ENCODE data around the gene HECTD4.

The HECTD4 gene, protein sequence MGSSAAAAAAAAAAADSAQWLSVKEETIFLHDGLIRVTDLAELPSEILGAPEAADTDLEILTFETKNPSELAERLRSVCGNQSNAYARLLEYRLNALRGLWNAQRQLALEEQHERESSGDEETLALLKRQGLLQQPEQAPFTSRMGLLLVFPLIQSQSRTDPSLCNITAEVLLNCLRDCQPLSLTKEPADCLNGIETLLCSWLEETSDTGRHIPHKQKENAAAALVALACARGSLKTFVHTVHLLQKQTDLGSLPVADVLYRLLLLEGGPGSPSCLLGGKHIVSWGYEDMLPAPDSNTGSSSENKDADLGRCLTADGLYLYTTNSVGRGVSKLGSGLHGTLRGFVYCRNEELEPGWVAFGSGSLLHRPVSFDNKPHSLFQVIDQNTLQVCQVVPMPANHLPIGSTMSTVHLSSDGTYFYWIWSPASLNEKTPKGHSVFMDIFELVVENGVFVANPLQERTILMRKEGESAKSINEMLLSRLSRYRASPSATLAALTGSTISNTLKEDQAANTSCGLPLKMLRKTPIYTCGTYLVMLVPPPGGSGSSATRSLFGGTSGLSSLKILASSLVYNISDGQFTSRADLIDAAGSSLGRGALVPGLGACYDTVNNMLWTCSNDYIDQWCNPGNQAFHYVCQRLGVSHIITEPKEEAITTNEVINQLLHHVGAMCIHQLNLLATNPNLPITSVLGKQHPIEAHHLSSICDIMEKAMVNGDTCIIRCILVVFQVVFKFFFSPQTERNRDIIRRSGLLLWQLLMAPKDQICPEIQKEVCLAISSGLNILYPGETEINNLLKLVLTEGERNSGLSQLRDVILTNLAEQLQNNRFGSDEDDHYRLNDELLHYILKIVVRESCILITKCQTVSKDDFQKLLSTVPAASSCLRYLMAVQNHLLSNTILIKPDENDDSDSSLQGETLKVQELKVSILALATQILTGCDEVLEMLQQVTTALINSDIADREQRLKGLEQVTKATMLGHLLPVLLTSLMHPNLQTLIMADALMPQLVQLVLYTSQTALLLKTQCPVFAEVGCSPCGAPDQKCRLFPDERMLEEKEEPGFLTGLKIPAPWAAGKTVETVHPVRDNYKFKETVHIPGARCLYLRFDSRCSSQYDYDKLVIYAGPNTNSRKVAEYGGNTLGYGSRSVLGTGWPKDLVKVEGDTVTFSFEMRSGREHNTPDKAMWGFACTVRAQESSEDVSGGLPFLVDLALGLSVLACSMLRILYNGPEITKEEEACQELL (N-terminal part only)

DNA sequence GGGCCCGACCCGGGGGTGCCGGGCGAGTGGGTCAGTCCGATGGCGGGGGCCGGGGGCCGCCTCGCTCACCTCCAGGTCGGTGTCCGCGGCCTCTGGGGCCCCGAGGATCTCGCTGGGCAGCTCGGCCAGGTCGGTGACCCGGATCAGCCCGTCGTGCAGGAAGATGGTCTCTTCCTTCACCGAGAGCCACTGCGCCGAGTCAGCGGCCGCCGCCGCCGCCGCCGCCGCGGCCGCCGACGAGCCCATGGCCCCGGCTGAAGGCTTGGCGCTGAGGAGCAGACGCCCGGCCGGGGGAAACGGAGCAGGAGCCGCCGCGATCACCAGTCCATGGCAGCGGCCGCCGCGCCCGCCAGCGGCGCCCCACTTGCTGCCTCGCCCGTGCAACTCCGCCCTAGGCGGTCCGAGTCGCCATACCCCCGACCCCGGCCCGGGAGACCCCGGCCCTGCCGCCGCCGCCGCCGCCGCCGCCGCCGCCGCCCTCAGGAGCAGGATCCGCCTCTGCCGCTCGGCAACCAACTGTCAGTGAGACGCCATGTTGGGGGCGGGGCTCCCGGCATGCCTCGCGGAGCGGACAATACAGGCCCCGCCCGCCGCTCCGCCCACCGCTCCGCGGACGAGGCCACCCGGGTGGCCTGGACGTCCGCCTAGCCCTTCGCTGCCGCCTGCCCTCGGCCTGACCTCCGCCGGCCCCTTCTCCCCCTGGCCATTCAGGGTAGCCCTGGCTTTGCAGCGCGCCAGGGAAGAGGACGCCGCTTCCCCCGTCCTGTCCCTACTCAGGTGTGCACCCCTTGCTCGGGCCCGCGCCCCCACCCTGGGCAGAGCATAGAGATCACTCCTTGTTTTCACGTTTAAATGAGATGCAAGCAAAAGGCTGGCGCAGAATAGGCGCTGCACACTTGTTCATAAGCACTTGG is at the start of gene HECTD4:
Gene HECTD4, minus strand, starts transcription at position 549 of the 914 bp plus-strand sequence. Its CDS starts 303 bp downstream, at position 246.
- peak within 1 kb of the TSS; percentile 72 for H3K27ac ChIP-seq (ENCODE audit: low read depth, low read length)
- H3K27me3 ChIP-seq (ENCODE audit: control insufficient read depth, insufficient read depth, low read length): no peaks in the 10 kb centered on the region
- H3K4me1 ChIP-seq (ENCODE audit: control insufficient read depth, insufficient read depth, low read length): peaks cover 9% of the 10 kb centered on the region
- no peaks in the 10 kb centered on the region for H3K36me3 ChIP-seq (ENCODE audit: control insufficient read depth, insufficient read depth, low read length)
- H3K4me3 ChIP-seq (ENCODE audit: low read length): peak within 1 kb of the TSS; percentile 78
- H3K9ac ChIP-seq (ENCODE audit: low read length): peak within 1 kb of the TSS; percentile 57

DNA sequence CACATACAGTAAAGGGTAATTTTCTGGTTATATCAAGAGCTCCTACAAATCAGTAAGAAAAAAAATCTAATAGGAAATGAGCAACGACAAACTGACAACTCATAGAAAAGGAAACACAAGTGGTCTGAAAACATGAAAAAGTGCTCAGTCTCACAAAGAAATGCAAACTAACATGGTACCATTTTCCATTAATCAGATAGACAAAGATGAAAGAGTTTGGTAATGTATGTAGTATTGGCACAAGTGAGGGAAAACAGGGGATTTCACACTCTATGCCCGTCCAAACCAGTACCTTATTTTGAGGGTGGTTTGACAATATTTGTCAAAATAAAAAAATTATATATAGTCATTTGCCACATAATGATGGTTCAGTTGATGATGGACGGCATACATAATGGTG is 49.7 kb upstream of the HECTD4 start:
- Histone ChIP-seq H3K36me3 (ENCODE audit: control insufficient read depth, insufficient read depth, low read length) (no peaks in the 10 kb centered on the region), H3K4me1 (ENCODE audit: control insufficient read depth, insufficient read depth, low read length) (no peaks in the 10 kb centered on the region), H3K4me3 (ENCODE audit: low read length) (no peak overlapping the region), H3K9ac (ENCODE audit: low read length) (no peak overlapping the region), H3K27ac (ENCODE audit: low read depth, low read length) (no peak overlapping the region), H3K27me3 (ENCODE audit: control insufficient read depth, insufficient read depth, low read length) (no peaks in the 10 kb centered on the region)

DNA sequence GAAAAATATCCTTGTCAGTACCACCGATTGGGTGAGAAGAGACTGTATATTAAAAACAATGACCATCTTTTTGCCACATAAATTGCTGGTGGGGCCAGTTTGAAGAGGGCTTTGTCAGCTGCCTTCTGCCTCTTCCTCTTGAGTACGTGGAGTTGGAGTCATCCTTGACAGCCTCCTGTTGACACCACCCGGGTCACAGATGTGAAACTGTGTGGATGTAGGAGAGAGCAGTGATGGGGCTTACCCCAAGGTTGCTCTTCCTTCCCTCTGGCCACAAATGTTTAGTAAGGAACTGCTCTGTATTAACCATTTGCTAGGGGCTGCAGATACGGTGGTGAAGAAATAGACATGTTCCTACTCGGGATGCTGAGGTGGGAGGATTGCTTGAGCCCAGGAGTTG is 48.7 kb upstream of the HECTD4 start:
- no peak overlapping the region for H3K4me3 ChIP-seq (ENCODE audit: low read length)
- H3K36me3 ChIP-seq (ENCODE audit: control insufficient read depth, insufficient read depth, low read length): no peaks in the 10 kb centered on the region
- no peak overlapping the region for H3K9ac ChIP-seq (ENCODE audit: low read length)
- H3K27me3 ChIP-seq (ENCODE audit: control insufficient read depth, insufficient read depth, low read length): no peaks in the 10 kb centered on the region
- no peak overlapping the region for H3K27ac ChIP-seq (ENCODE audit: low read depth, low read length)
- no peaks in the 10 kb centered on the region for H3K4me1 ChIP-seq (ENCODE audit: control insufficient read depth, insufficient read depth, low read length)

DNA sequence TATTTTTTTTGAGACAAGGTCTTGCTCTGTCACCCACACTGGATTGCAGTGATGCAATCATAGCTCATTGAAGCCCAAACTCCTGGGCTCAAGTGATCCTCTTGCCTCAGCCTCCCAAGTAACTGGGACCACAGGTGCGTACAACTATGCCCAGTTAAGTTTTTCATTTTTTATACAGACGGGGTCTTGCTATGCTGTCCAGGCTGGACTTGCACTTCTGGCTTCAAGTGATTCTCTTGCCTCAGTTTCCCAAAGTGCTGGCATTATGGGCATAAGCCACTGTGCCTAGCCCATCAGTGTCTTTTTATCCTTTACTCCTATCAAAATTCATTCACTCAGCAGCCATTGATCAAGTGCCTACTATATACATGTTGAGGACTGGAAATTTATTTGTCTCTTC is 45.5 kb upstream of the HECTD4 start:
- Histone ChIP-seq H3K27ac (ENCODE audit: low read depth, low read length) (no peak overlapping the region), H3K9ac (ENCODE audit: low read length) (no peak overlapping the region), H3K4me3 (ENCODE audit: low read length) (no peak overlapping the region), H3K27me3 (ENCODE audit: control insufficient read depth, insufficient read depth, low read length) (no peaks in the 10 kb centered on the region), H3K36me3 (ENCODE audit: control insufficient read depth, insufficient read depth, low read length) (no peaks in the 10 kb centered on the region), H3K4me1 (ENCODE audit: control insufficient read depth, insufficient read depth, low read length) (no peaks in the 10 kb centered on the region)

DNA sequence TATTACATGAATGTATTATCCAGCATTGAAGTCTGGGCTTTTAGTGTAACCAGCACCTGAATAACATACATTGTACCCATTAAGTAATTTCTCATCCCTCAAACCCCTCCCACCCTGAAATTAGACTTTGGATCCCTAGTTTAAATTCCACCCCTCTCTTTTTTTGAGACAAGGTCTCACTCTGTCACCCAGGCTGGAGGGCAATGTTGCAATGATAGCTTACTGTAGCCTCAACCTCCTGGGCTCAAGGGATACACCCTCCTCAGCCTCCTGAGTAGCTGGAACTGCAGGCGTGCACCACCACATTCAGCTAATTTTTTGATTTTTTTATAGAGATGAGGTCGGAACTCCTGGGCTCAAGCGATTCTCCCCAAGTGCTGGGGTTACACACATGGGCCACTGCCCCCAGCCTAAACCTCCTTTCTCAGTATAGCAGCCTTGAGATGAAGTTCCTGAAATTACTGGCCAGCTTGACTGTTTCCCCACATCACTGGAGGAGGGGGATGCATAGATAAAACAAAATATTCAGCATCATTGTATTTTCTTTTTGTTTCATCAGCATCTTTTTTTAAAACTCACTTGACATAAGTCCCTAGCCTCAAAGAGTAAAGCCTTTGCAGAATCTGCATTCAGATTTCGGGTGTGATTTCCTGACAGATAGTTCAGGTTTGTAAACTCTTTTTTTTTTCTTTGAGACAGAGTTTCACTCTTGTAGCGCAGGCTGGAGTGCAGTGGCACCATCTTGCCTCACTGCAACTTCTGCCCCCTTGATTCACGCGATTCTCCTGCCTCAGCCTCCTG is 43.6 kb upstream of the HECTD4 start:
- no peaks in the 10 kb centered on the region for H3K4me1 ChIP-seq (ENCODE audit: control insufficient read depth, insufficient read depth, low read length)
- no peaks in the 10 kb centered on the region for H3K36me3 ChIP-seq (ENCODE audit: control insufficient read depth, insufficient read depth, low read length)
- no peak overlapping the region for H3K9ac ChIP-seq (ENCODE audit: low read length)
- no peaks in the 10 kb centered on the region for H3K27me3 ChIP-seq (ENCODE audit: control insufficient read depth, insufficient read depth, low read length)
- no peak overlapping the region for H3K27ac ChIP-seq (ENCODE audit: low read depth, low read length)
- no peak overlapping the region for H3K4me3 ChIP-seq (ENCODE audit: low read length)

DNA sequence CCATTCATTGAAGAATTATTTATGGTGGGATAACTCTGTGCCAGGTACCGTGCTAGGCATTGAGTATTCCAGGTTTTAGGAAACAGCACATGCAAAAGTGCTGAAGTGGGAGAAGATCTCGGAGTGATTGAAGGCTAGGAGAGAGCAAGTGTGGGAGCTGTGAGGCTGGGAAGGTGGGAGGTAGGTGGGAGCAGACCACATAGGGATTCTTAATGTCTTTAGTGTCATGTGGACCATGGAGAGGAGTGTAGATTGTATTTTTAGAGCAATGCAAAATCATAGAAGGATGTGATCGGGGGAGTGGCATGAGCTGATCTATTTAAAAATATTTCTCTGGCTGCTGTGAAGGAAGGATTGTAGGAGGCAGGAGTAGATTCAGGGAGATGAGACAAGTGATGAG is 41.9 kb upstream of the HECTD4 start:
- Histone ChIP-seq H3K4me3 (ENCODE audit: low read length) (no peak overlapping the region), H3K4me1 (ENCODE audit: control insufficient read depth, insufficient read depth, low read length) (peaks cover 5% of the 10 kb centered on the region), H3K9ac (ENCODE audit: low read length) (no peak overlapping the region), H3K36me3 (ENCODE audit: control insufficient read depth, insufficient read depth, low read length) (no peaks in the 10 kb centered on the region), H3K27ac (ENCODE audit: low read depth, low read length) (no peak overlapping the region), H3K27me3 (ENCODE audit: control insufficient read depth, insufficient read depth, low read length) (no peaks in the 10 kb centered on the region)

DNA sequence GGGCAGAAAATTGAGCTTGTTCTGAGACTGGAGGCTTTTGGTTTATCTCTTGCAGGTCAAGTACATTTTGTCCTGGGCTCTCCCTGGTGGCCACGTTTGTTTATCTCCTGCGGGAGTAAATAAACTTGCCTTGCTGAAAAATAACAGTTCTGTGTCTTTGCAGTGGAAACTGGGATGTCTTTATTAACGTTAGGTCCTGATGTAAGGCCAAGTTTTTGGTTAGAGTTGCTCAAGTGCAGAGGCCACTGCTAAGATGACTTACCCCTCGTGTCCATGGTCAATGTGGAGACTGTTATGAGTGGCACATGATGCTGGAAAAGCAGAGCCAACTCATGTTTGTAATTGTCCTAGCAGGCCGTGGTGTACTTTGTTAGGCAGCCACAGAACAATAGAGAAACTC is 40.3 kb upstream of the HECTD4 start:
- Histone ChIP-seq H3K9ac (ENCODE audit: low read length) (no peak overlapping the region), H3K27ac (ENCODE audit: low read depth, low read length) (no peak overlapping the region)

DNA sequence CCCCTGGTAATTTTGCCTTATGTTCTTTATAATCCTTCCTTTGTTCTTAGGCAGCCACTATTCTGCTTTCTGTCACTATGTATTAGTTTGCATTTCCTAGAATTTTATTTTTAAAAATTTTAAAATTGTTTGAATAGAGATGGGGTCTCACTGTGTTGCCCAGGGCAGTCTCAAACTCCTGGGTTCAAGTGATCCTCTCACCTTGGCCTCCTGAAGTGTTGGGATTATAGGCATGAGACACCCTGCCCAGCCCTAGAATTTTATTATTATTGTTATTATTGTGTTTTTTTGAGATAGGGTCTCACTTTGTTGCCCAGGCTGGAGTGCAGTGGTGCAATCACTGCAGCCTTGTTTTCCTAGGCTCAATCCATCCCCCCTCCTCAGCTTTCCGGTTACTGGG is 39.1 kb upstream of the HECTD4 start:
- Histone ChIP-seq H3K27ac (ENCODE audit: low read depth, low read length) (no peak overlapping the region), H3K4me3 (ENCODE audit: low read length) (no peak overlapping the region), H3K27me3 (ENCODE audit: control insufficient read depth, insufficient read depth, low read length) (no peaks in the 10 kb centered on the region), H3K36me3 (ENCODE audit: control insufficient read depth, insufficient read depth, low read length) (no peaks in the 10 kb centered on the region), H3K4me1 (ENCODE audit: control insufficient read depth, insufficient read depth, low read length) (peaks cover 8% of the 10 kb centered on the region), H3K9ac (ENCODE audit: low read length) (no peak overlapping the region)

More for the DNA sequence above, 40.3 kb upstream of the HECTD4 start:
- H3K27me3 ChIP-seq (ENCODE audit: control insufficient read depth, insufficient read depth, low read length): no peaks in the 10 kb centered on the region
- peaks cover 8% of the 10 kb centered on the region for H3K4me1 ChIP-seq (ENCODE audit: control insufficient read depth, insufficient read depth, low read length)
- H3K4me3 ChIP-seq (ENCODE audit: low read length): no peak overlapping the region
- no peaks in the 10 kb centered on the region for H3K36me3 ChIP-seq (ENCODE audit: control insufficient read depth, insufficient read depth, low read length)

DNA sequence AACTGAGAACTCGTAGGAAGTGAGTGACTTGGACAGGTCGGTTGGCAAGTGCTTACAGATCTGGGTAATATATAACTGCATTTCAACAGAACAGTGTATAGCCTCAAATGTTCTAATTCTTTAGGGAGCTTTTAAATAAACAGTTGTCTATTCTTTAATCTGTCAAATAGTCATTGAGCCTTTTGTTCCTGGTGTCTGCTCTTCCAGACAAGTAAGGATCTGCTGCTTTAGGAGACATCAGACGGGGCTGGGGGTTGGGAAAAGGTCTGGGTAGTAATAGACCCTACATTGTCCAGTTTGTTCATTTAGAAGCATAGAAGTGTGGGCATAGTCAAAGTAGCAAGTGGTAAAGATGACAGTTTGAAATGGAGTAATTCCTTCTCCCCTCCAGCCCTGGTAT is 38.5 kb upstream of the HECTD4 start:
- H3K36me3 ChIP-seq (ENCODE audit: control insufficient read depth, insufficient read depth, low read length): no peaks in the 10 kb centered on the region
- no peaks in the 10 kb centered on the region for H3K27me3 ChIP-seq (ENCODE audit: control insufficient read depth, insufficient read depth, low read length)
- H3K9ac ChIP-seq (ENCODE audit: low read length): no peak overlapping the region
- peaks cover 8% of the 10 kb centered on the region for H3K4me1 ChIP-seq (ENCODE audit: control insufficient read depth, insufficient read depth, low read length)
- H3K4me3 ChIP-seq (ENCODE audit: low read length): no peak overlapping the region
- H3K27ac ChIP-seq (ENCODE audit: low read depth, low read length): no peak overlapping the region

DNA sequence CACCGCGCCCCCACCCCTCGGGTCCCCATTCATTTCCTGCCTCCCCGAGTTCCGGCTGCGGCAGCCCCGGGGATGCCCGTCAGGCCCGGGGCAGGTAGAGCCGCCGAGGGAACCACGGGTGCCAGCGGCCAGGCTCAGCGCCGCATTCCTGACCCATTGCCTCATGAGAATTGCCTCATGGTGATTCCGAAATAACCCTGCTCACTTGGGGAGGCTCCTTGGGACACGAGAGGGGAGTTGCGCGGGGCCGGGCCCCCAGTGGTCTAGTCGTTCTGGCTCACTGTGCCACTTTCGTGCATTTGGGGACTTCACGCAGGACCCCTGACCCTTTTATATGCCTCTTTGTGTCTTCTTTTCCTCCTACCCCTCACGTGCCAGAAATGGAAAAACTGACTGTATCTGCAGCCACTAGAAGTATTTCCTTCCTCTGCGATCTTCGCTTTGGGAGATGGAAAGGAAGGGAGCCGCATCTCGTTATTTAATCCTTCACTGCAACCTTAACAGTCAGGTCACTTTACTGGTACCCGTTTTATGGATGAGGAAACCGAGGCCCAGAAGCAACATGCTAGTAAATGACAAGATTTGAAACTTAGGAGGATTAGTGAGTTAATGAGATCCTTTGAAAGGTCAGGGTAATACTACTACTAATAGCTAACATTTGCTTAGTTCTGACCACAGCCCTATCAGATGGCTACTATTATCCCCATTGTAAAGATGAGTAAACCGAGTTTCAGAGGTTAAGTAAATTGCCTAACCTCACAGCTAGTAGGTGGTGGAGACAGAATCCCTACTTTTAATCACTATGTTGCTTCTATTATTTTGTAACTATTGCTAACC is 37.3 kb upstream of the HECTD4 start:
- peak overlapping the region; percentile 90 for H3K9ac ChIP-seq (ENCODE audit: low read length)
- peaks cover 8% of the 10 kb centered on the region for H3K4me1 ChIP-seq (ENCODE audit: control insufficient read depth, insufficient read depth, low read length)
- peak overlapping the region; percentile 95 for H3K27ac ChIP-seq (ENCODE audit: low read depth, low read length)
- peak overlapping the region; percentile 95 for H3K4me3 ChIP-seq (ENCODE audit: low read length)
- H3K36me3 ChIP-seq (ENCODE audit: control insufficient read depth, insufficient read depth, low read length): no peaks in the 10 kb centered on the region
- H3K27me3 ChIP-seq (ENCODE audit: control insufficient read depth, insufficient read depth, low read length): no peaks in the 10 kb centered on the region
